HCT116 (cell line): Measurements from ENCODE around the gene CIITA. TPM values are rescaled to one million over a fixed set of nuclear protein-coding genes. Genes with fewer than 3 reads are reported as not detected.

Source experiments
- ATAC-seq: fragments of 200-7000 bp; cut with Tn5 transposase; 2 replicates; pipeline ENCODE4 v1.9.1; 2020; ENCODE audit warnings: mild to moderate bottlenecking, moderate library complexity
- BruUV-seq: library from RNA; stranded (reverse); fragments of 400-500 nt; replicated peaks from 2 replicates; lab custom pipeline; 2021; lab: Mats Ljungman, UMichigan
- CTCF ChIA-PET: fragments of 300-600 bp; sonication (Branson Sonifier 250); formaldehyde crosslinking; loops from one replicate; lab custom pipeline; 2021; ENCODE audit warnings: antibody characterized with exemption; lab: Charles Lee
- POLR2A ChIA-PET: fragments of 300-600, 350-600 bp; sonication (Branson Sonifier 250); formaldehyde crosslinking; loops from one replicate; lab custom pipeline; 2021; ENCODE audit warnings: antibody characterized with exemption; lab: Charles Lee
- RAD21 ChIA-PET, 2 experiments: fragments of 300-600 bp; sonication (Branson Sonifier 250); formaldehyde crosslinking; loops; one replicate each; lab custom pipeline; 2023; ENCODE audit warnings: low total read pairs in 2 of 2; ENCODE audit not compliant: uncharacterized antibody in 2 of 2, unreplicated experiment in 2 of 2, low non-redundant PET in 1 of 2; lab: Charles Lee
- DNase-seq: peaks from one replicate; pipeline ENCODE4 v3.0.0-alpha.2; 2010; ENCODE audit warnings: low read depth, low spot score
- H2AFZ ChIP-seq: fragments of 200-600 bp; shearing (Covaris generic), sonication (generic); 2 replicates; pipeline ENCODE4 v1.6.1; 2017; ENCODE audit warnings: low read depth, mixed run types, mixed read lengths, antibody characterized with exemption, low read length; ENCODE audit not compliant: poor library complexity, severe bottlenecking
- H3K27ac ChIP-seq: 2 replicates; pipeline ENCODE4 v1.5.1; 2012; ENCODE audit warnings: low read depth, low read length
- H3K27me3 ChIP-seq: fragments of 200-600 bp; sonication (generic); 2 replicates; pipeline ENCODE4 v1.6.1; 2016; ENCODE audit warnings: mixed run types, low read length, mixed read lengths; ENCODE audit not compliant: insufficient read depth
- H3K36me3 ChIP-seq, 2 experiments: fragments of 200-500 bp in 1 of 2; fragments of 200-600 bp in 1 of 2; sonication (Bioruptor generic) in 1 of 2; sonication (generic) in 1 of 2; 2 replicates each; pipeline versions ENCODE4 v1.5.1 to v1.6.1; 2014 to 2016; ENCODE audit warnings: low read length in 2 of 2, inconsistent platforms in 1 of 2, mixed read lengths in 1 of 2, mixed run types in 1 of 2; ENCODE audit not compliant: insufficient read depth in 2 of 2, control insufficient read depth in 1 of 2
- H3K4me1 ChIP-seq, 2 experiments: fragments of 200-600 bp in 1 of 2; sonication (generic) in 1 of 2; 2 replicates each; pipeline versions ENCODE4 v1.5.1 to v1.6.1; 2012 to 2017; ENCODE audit warnings: low read length in 2 of 2, inconsistent platforms in 1 of 2, mild to moderate bottlenecking in 1 of 2, mixed read lengths in 1 of 2, mixed run types in 1 of 2, moderate library complexity in 1 of 2; ENCODE audit not compliant: insufficient read depth in 2 of 2, control insufficient read depth in 1 of 2
- H3K4me2 ChIP-seq: fragments of 200-600 bp; sonication (generic); 2 replicates; pipeline ENCODE4 v1.6.1; 2017; ENCODE audit warnings: mixed run types, low read length, mixed read lengths
- H3K4me3 ChIP-seq, 2 experiments: fragments of 200-600 bp in 1 of 2; sonication (generic) in 1 of 2; replicated peaks in 1 of 2; 2 replicates each; pipeline ENCODE4 v1.5.1; 2011 to 2016; ENCODE audit warnings: low read length in 2 of 2, control low read depth in 1 of 2, low read depth in 1 of 2, mild to moderate bottlenecking in 1 of 2, mixed read lengths in 1 of 2, mixed run types in 1 of 2
- H3K79me2 ChIP-seq: fragments of 200-600 bp; sonication (generic); 2 replicates; pipeline ENCODE4 v1.6.1; 2017; ENCODE audit warnings: mild to moderate bottlenecking, mixed run types, low read length, moderate library complexity, mixed read lengths; ENCODE audit not compliant: insufficient read depth
- H3K9ac ChIP-seq: fragments of 200-600 bp; sonication (generic); 2 replicates; pipeline ENCODE4 v1.6.1; 2016; ENCODE audit warnings: low read length, mixed read lengths
- H3K9me2 ChIP-seq: fragments of 200-600 bp; sonication (generic), shearing (Covaris generic); 2 replicates; pipeline ENCODE4 v1.6.1; 2017; ENCODE audit warnings: mixed run types, mild to moderate bottlenecking, moderate library complexity; ENCODE audit not compliant: insufficient read depth
- H3K9me3 ChIP-seq, 2 experiments: fragments of 200-500 bp in 1 of 2; fragments of 200-600 bp in 1 of 2; sonication (Bioruptor generic) in 1 of 2; sonication (generic) in 1 of 2; 2 replicates each; pipeline ENCODE4 v1.6.1; 2014 to 2017; ENCODE audit warnings: low read length in 2 of 2, mixed read lengths in 2 of 2, inconsistent platforms in 1 of 2, low read depth in 1 of 2, mild to moderate bottlenecking in 1 of 2, mixed run types in 1 of 2, moderate library complexity in 1 of 2; ENCODE audit not compliant: control insufficient read depth in 1 of 2, insufficient read depth in 1 of 2
- H4K20me1 ChIP-seq: fragments of 200-600 bp; sonication (generic), shearing (Covaris generic); 2 replicates; pipeline ENCODE4 v1.6.1; 2017; ENCODE audit warnings: mixed run types, mild to moderate bottlenecking, moderate library complexity; ENCODE audit not compliant: insufficient read depth
- CEBPB ChIP-seq: IDR thresholded peaks from 2 replicates; pipeline ENCODE4 v1.6.1; 2012; ENCODE audit warnings: low read depth
- CTCF ChIP-seq, 3 experiments: fragments of 200-600 bp in 1 of 3; sonication (generic) in 1 of 3; IDR thresholded peaks in 2 of 3; conservative IDR thresholded peaks in 1 of 3; 2 replicates each; pipeline ENCODE4 v1.5.1; 2012 to 2017; ENCODE audit warnings: low read depth in 2 of 3, low read length in 2 of 3, antibody characterized with exemption in 1 of 3, borderline replicate concordance in 1 of 3, control low read depth in 1 of 3, mild to moderate bottlenecking in 1 of 3, mixed read lengths in 1 of 3, mixed run types in 1 of 3, moderate library complexity in 1 of 3; ENCODE audit not compliant: insufficient read depth in 1 of 3
- RAD21 ChIP-seq: IDR thresholded peaks from 2 replicates; pipeline ENCODE4 v1.6.1; 2012; ENCODE audit warnings: low read depth, mild to moderate bottlenecking
- intact Hi-C: fragments of 100-400 bp; cut with micrococcal nuclease; formaldehyde crosslinking; loops from 2 replicates; pipeline ENCODE4 v1.10.0; 2022
- total RNA-seq: library from RNA; stranded (reverse); gene quantifications from one replicate; pipeline ENCODE4 v1.2.1, GENCODE V29; 2021; ENCODE audit not compliant: unreplicated experiment

Gene CIITA
- total RNA-seq, 1 experiment from 2014 or later = 0.25 TPM

- peak; percentile 74 for ATAC-seq
- no peaks in the 10 kb centered on the region for H4K20me1 ChIP-seq
Measured at GRCh38 chr16:10971560-10971961, 94.6 kb downstream of the CIITA start.

More at GRCh38 chr16:10971560-10971961, 94.6 kb downstream of the CIITA start:
- no peak for TF ChIP-seq CEBPB
- peak; percentile 66 to 89 (median 84) for TF ChIP-seq CTCF (IDR thresholded peaks at IDR 0.05 in 2 of 3, conservative IDR thresholded peaks at IDR 0.05 in 1 of 3; ENCODE audit: borderline replicate concordance in 1 of 3, insufficient read depth in 1 of 3, low read depth in 2 of 3, low read length in 2 of 3)
- peak; percentile 98 for TF ChIP-seq RAD21
- Histone ChIP-seq H3K4me1 (no peaks in the 10 kb centered on the region; a peak in 1 of 4 replicates), H3K4me3 (no peak overlapping the region), H3K4me2 (no peak overlapping the region), H3K79me2 (no peaks in the 10 kb centered on the region), H3K36me3 (peaks cover 2 to 14% of the 10 kb centered on the region in 2 experiments; a peak in 1 of 4 replicates), H2AFZ (no peak overlapping the region), H3K9me2 (no peaks in the 10 kb centered on the region), H3K27me3 (no peaks in the 10 kb centered on the region), H3K27ac (no peak overlapping the region), H3K9me3 (no peaks in the 10 kb centered on the region), H3K9ac (no peak overlapping the region)
- ChIA-PET POLR2A (interaction anchor here (1.0 to 1.7 kb wide), 2 partner anchors 284 to 386 kb away, joined by 5 to 30 read pairs; partner anchors contain the start of gene SOCS1), RAD21 (interaction anchor here (0.8 to 2.7 kb wide), 3 partner anchors 285 to 387 kb away, joined by 3 to 19 read pairs (median 10); partner anchors contain the start of gene SOCS1 (in 2 of the 2)), CTCF (interaction anchor here (0.6 to 2.5 kb wide), 25 partner anchors 9 to 1096 kb away, joined by 3 to 55 read pairs (median 3); partner anchors contain the start of gene SOCS1)
- DNase-seq = peak; percentile 47
- BruUV-seq = no TSS peak
- intact Hi-C loops = loop anchor here (1.0 to 5.0 kb wide), 3 partner anchors 286 to 841 kb away; no protein-coding TSS in a partner anchor
